Pancreas (tissue), 10 donors: ENCODE measurements around the gene NCOA3. TPM values are rescaled to one million over a fixed set of nuclear protein-coding genes. Genes with fewer than 3 reads are reported as not detected.
"Not testable (repeated sequence)": the region's sequence is repeated elsewhere in the genome, so short reads cannot be mapped to it uniquely, and the experiment has no call there.

ENCODE experiments used
- ATAC-seq, 4 donors: fragments of 200-7000 bp; cut with Tn5 transposase; one replicate each; pipeline versions ENCODE4 v1.8.0 to v1.9.1; 2020; ENCODE audit warnings: mild to moderate bottlenecking in 4 of 4, moderate library complexity in 4 of 4
- DNase-seq, 6 donors: peaks; one replicate each; pipeline ENCODE4 v3.0.0-alpha.2; 2020
- FAIRE-seq: peaks from 2 replicates; lab custom pipeline; 2012; peaks lifted over from hg19 to GRCh38; lab: Jason Lieb, UNC
- H3K27ac ChIP-seq, 4 donors: fragments of 200-600 bp; sonication (generic); 1 replicate in 3 of 4; 2 replicates in 1 of 4; pipeline versions ENCODE4 v1.5.0 to v1.8.0; 2020
- H3K27me3 ChIP-seq, 4 donors: fragments of 200-600 bp; one replicate each; pipeline ENCODE4 v1.8.0; 2021
- H3K36me3 ChIP-seq, 3 donors: fragments of 200-600 bp; sonication (generic) in 1 of 3; one replicate each; pipeline versions ENCODE4 v1.5.0 to v1.8.0; 2020 to 2021
- H3K4me1 ChIP-seq, 3 donors: fragments of 200-600 bp; one replicate each; pipeline ENCODE4 v1.8.0; 2021
- H3K4me3 ChIP-seq, 4 donors: fragments of 200-600 bp; sonication (generic) in 2 of 4; one replicate each; pipeline versions ENCODE4 v1.5.0 to v1.8.0; 2020 to 2021
- H3K9me3 ChIP-seq, 4 donors: fragments of 200-600 bp; one replicate each; pipeline ENCODE4 v1.8.0; 2021
- CTCF ChIP-seq, 4 donors: fragments of 200-600 bp; sonication (generic) in 3 of 4; IDR thresholded peaks; one replicate each; pipeline versions ENCODE4 v1.5.0 to v1.8.0; 2021; ENCODE audit warnings: antibody characterized with exemption in 4 of 4
- WGBS, 2 donors: extraction: QIAGEN DNeasy Blood & Tissue Kit; methylation state at CpG; one replicate each; pipeline ENCODE4 v1.1.7; 2013; 5-methylcytosine and 5-hydroxymethylcytosine counted together
- intact Hi-C, 3 donors: fragments of 100-400 bp; cut with DNase I; formaldehyde crosslinking; loops; one replicate each; pipeline versions ENCODE4 v1.11.1 to v1.14.2; 2022
- polyA plus RNA-seq, 2 donors: library from polyadenylated mRNA; stranded (reverse); fragments of 200-250 nt; gene quantifications; one replicate each; pipeline ENCODE4 v1.2.3, GENCODE V29; 2013
- total RNA-seq, 6 donors: library from RNA; stranded (reverse); fragmentation: NEBNext Ultra II Directional in 4 of 6; extraction: Animal tissue kit (Norgen Biotek cat#: 25700) in 4 of 6; gene quantifications; one replicate each; pipeline versions ENCODE4 v1.2.1 to v1.2.4, GENCODE V29; 2021 to 2023
- donor health status: healthy with polysubstance abuse.
- donor health status: DM: no; HTN: no; CAD: no; lungs with moderate emphysema.
- donor health status: DM: no; HTN: no; CAD: no.
- donor health status: control.
- donor health status: control.
- donor health status: Bipolar disorder and iron deficiency.
- donor health status: DM: yes; HTN: yes; CAD: no.
- donor health status: DM: no; HTN: no; CAD: no.
- donor health status: DM: no; HTN: no; CAD: no.
- donor health status: DM: yes; HTN: yes; CAD: no.

The NCOA3 gene
- total and polyA plus RNA-seq, 8 donors = 3.6 to 17.4 (median 10.5) TPM

DNA sequence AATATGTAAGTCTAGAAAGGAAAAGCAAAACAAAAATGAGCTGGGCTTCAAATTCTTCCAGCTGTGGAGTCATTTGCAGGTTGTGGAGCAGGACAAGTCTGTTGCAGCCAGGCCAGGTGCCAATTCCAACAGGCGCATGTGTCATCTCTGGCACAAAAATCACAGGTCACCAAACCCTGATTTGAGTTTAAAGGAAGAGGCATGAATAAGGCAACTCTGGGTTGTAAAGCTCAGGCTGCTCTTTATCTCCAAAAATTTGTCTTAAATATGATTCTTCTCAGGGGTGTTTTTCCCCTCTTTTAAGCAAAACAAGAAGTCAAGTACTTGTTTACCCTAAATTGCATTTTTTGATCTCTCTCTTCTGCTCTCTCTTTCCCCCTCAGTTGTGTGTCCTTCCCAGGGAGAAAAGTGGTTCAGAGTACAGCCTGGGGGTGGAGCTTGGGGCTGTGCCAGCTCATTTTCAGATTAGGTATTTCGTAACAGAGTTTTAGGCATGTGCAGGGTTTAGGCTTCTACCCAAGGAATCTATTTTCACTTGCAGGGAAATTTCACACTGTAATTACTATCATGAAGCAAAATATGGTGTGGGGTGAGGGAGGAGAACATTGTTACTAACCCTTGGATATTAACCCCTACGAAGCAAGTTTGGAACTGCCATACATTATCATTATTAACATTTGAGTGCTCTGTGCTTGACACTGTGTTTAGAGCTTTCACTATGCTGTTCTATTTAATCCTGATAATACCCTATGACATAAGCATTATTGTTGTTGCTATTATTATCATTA is 8.3 kb upstream of the NCOA3 start:
- intact Hi-C loops = no loop called here
- Histone ChIP-seq H3K27ac (peak overlapping the region; percentile 0 to 79 (median 34)), H3K4me3 (peak overlapping the region in 1 of 4 donors; percentile 20)

DNA sequence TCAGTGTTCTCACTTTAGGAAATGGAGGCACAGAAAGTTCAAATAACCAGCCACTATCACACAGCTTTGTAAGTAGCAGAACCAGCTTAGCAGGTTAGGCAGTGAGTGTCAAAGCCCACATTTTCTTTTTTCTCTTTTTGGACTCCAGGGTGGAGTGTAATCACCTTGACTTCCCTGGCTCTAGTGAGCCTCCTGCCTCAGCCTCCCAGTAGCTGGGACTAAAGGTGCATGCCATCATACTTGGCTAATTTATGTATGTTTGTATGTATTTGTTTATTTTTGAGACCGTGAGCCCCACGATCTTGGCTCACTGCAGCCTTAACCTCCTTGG is 7.8 kb upstream of the NCOA3 start:
- Histone ChIP-seq H3K27me3 (no peaks in the 10 kb centered on the region), H3K36me3 (no peaks in the 10 kb centered on the region), H3K9me3 (no peaks in the 10 kb centered on the region), H3K4me3 (peak overlapping the region in 1 of 4 donors; percentile 20), H3K27ac (peak overlapping the region; percentile 0 to 79 (median 34)), H3K4me1 (peaks cover 6 to 17% (median 17%) of the 10 kb centered on the region in 3 donors)
- DNase-seq (peak in 3 of 6 donors; percentile 16 to 34 (median 25)), ATAC-seq (peak; percentile 60 to 76 (median 74)), FAIRE-seq (no peak)
- WGBS, 2 donors = 8 to 20% methylated on average over 2 of the region's 2 CpGs
- intact Hi-C loops = no loop called here
- no peak for TF ChIP-seq CTCF (IDR thresholded peaks at IDR 0.05)

More for the DNA sequence above, 8.3 kb upstream of the NCOA3 start:
- no peak for TF ChIP-seq CTCF (IDR thresholded peaks at IDR 0.05)
- ATAC-seq (peak; percentile 86 to 96 (median 94)), FAIRE-seq (no peak), DNase-seq (peak; percentile 84 to 91 (median 90))
- Histone ChIP-seq H3K9me3 (no peaks in the 10 kb centered on the region), H3K27me3 (no peaks in the 10 kb centered on the region), H3K36me3 (no peaks in the 10 kb centered on the region), H3K4me1 (peaks cover 6 to 17% (median 17%) of the 10 kb centered on the region in 3 donors)
- 2 to 3% methylated on average over 3 of the region's 3 CpGs for WGBS, 2 donors

- ATAC-seq, H3K9me3 ChIP-seq, H3K27me3 ChIP-seq, intact Hi-C loops, H3K27ac ChIP-seq, DNase-seq, FAIRE-seq, H3K4me3 ChIP-seq, H3K36me3 ChIP-seq: not testable (repeated sequence)
- WGBS, 2 donors = 91 to 94% methylated on average over 11 of the region's 11 CpGs
- peaks cover 6 to 17% (median 17%) of the 10 kb centered on the region in 3 donors for H3K4me1 ChIP-seq
These were observed 7.1 kb upstream of the NCOA3 start for GRCh38 chr20:47494606-47495005.

- 94 to 96% methylated on average over 1 of the region's 1 CpG for WGBS, 2 donors
- no peak for ATAC-seq
- DNase-seq = no peak
- FAIRE-seq = no peak
- H3K36me3 ChIP-seq = no peaks in the 10 kb centered on the region
- TF ChIP-seq CTCF (IDR thresholded peaks at IDR 0.05) = no peak
- H3K4me1 ChIP-seq = peaks cover 6 to 19% (median 17%) of the 10 kb centered on the region in 3 donors
- no peaks in the 10 kb centered on the region for H3K9me3 ChIP-seq
- intact Hi-C loops = no loop called here
- H3K4me3 ChIP-seq = no peak overlapping the region
- H3K27me3 ChIP-seq = no peaks in the 10 kb centered on the region
- H3K27ac ChIP-seq = no peak overlapping the region
These were observed 5.6 kb upstream of the NCOA3 start for GRCh38 chr20:47496118-47496517.

DNA sequence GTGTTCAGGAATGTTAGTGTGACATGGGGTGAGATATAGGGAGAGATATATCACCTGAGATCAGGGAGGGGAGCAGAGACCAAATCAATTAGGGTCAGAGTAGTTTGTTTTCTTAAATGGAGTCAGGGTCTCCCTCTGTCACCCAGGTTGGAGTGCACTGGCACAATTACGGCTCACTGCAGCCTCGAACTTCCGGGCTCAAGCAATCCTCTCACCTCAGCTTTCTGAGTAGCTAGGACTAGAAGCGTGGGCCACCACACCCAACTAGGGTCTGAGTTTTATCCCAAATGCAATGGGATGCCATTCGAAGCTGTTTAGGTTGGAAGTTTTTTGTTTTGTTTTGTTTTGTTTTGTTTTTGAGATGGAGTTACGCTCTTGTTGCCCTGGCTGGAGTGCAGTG is 3.1 kb upstream of the NCOA3 start:
- WGBS, 2 donors = 88 to 89% methylated on average over 6 of the region's 6 CpGs
- TF ChIP-seq CTCF (IDR thresholded peaks at IDR 0.05) = no peak
- no peak for ATAC-seq
- no peak for DNase-seq
- no peak overlapping the region for H3K4me3 ChIP-seq
- no peak overlapping the region for H3K27ac ChIP-seq
- no peak for FAIRE-seq
- no peaks in the 10 kb centered on the region for H3K36me3 ChIP-seq
- H3K27me3 ChIP-seq = no peaks in the 10 kb centered on the region
- intact Hi-C loops = no loop called here
- H3K4me1 ChIP-seq = peaks cover 6 to 15% (median 13%) of the 10 kb centered on the region in 3 donors
- H3K9me3 ChIP-seq = no peaks in the 10 kb centered on the region
